ENCODE data around the gene VCP.

DNA sequence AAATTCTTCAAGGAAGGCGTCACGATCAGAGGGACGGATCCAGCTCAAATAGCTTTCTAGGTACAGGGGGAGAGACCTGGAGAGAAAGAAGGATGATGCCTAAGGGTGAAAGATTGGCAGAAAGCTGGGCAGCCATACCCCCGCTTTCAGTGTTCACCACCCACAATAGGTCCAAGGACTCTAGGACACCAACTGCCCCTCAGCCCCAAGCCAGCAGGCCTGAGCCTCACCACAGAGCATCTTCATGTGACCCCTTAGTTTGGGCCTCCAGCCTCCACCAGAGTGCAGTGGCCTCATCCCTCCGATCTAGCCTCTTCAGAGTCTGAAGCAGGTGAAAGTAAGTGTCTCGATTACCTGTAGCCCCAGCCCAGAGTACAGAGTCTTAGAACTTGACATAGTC lies 1.7 kb upstream of the VCP start:
- TF ChIP-seq, protein P1, sequence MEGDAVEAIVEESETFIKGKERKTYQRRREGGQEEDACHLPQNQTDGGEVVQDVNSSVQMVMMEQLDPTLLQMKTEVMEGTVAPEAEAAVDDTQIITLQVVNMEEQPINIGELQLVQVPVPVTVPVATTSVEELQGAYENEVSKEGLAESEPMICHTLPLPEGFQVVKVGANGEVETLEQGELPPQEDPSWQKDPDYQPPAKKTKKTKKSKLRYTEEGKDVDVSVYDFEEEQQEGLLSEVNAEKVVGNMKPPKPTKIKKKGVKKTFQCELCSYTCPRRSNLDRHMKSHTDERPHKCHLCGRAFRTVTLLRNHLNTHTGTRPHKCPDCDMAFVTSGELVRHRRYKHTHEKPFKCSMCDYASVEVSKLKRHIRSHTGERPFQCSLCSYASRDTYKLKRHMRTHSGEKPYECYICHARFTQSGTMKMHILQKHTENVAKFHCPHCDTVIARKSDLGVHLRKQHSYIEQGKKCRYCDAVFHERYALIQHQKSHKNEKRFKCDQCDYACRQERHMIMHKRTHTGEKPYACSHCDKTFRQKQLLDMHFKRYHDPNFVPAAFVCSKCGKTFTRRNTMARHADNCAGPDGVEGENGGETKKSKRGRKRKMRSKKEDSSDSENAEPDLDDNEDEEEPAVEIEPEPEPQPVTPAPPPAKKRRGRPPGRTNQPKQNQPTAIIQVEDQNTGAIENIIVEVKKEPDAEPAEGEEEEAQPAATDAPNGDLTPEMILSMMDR (IDR thresholded peaks at IDR 0.05) = no peak
- TF ChIP-seq POLR2A (IDR thresholded peaks at IDR 0.05) = no peak
